Gastrocnemius medialis (tissue), 4 donors: ENCODE measurements around the gene GPATCH3.
"Not testable (repeated sequence)": the region's sequence is repeated elsewhere in the genome, so short reads cannot be mapped to it uniquely, and the experiment has no call there.

Source experiments
- CTCF ChIP-seq, 5 experiments: fragments of 450-650 bp in 3 of 5; fragments of 200-600 bp in 2 of 5; sonication (generic) in 2 of 5; IDR thresholded peaks in 4 of 5; conservative IDR thresholded peaks in 1 of 5; 1 replicate in 4 of 5; 2 replicates in 1 of 5; pipeline ENCODE4 v1.5.1; 2016 to 2019; ENCODE audit warnings: antibody characterized with exemption in 5 of 5, mild to moderate bottlenecking in 3 of 5, moderate library complexity in 3 of 5
- POLR2A ChIP-seq, 2 donors: fragments of 450-650 bp; IDR thresholded peaks; one replicate each; pipeline ENCODE4 v1.6.1; 2017; ENCODE audit warnings: antibody characterized with exemption in 2 of 2, mild to moderate bottlenecking in 2 of 2, moderate library complexity in 2 of 2

GRCh38 chr1:26847826-26848225 is 52.4 kb downstream of the GPATCH3 start:
- not testable (repeated sequence) for TF ChIP-seq CTCF (IDR thresholded peaks at IDR 0.05 in 4 of 5, conservative IDR thresholded peaks at IDR 0.05 in 1 of 5); POLR2A (IDR thresholded peaks at IDR 0.05)
